HEK293 (cell line): Measurements from ENCODE around the gene SLC16A4.
"Not testable (repeated sequence)": the region's sequence is repeated elsewhere in the genome, so short reads cannot be mapped to it uniquely, and the experiment has no call there.

Experiments used
- CTCF ChIA-PET: fragments of 350-600 bp; formaldehyde crosslinking; extraction: SDS; loops from one replicate; lab custom pipeline; 2021; ENCODE audit warnings: antibody characterized with exemption; lab: Yijun Ruan, JAX
- POLR2A ChIA-PET: fragments of 300-600 bp; formaldehyde crosslinking; extraction: SDS; loops from one replicate; lab custom pipeline; 2020; ENCODE audit warnings: antibody characterized with exemption, inconsistent platforms; lab: Yijun Ruan, JAX
- H3K27ac ChIP-seq: fragments of 200-500 bp; sonication (Bioruptor generic); 2 replicates; pipeline ENCODE4 v1.5.1; 2014; ENCODE audit warnings: low read depth, low read length, control low read depth, inconsistent platforms; ENCODE audit errors: extremely low read depth
- H3K36me3 ChIP-seq, 2 experiments: fragments of 200-500 bp in 1 of 2; sonication (Bioruptor generic) in 1 of 2; 1 replicate in 1 of 2; 2 replicates in 1 of 2; pipeline ENCODE4 v1.5.1; 2014 to 2017; ENCODE audit warnings: inconsistent platforms in 2 of 2, low read length in 2 of 2; ENCODE audit not compliant: control insufficient read depth in 2 of 2, insufficient read depth in 1 of 2
- H3K4me1 ChIP-seq: fragments of 200-500 bp; sonication (Bioruptor generic); 2 replicates; pipeline ENCODE4 v1.5.1; 2014; ENCODE audit warnings: mild to moderate bottlenecking, low read length, inconsistent platforms; ENCODE audit not compliant: control insufficient read depth, insufficient read depth
- H3K4me3 ChIP-seq: 2 replicates; pipeline ENCODE4 v1.5.1; 2011; ENCODE audit warnings: low read depth, mild to moderate bottlenecking, control low read depth, low read length, moderate library complexity
- H3K9me3 ChIP-seq: fragments of 200-500 bp; sonication (Bioruptor generic); 2 replicates; pipeline ENCODE4 v1.5.1; 2014; ENCODE audit warnings: low read depth, low read length, inconsistent platforms; ENCODE audit not compliant: control insufficient read depth, insufficient read depth
- EGR2 ChIP-seq: fragments of 450-650 bp; formaldehyde crosslinking; IDR thresholded peaks from 2 replicates; pipeline ENCODE4 v1.5.1; 2016; ENCODE audit warnings: low read depth, missing biosample characterization, missing genetic modification characterization
- GLIS1 ChIP-seq: fragments of 450-650 bp; formaldehyde crosslinking; IDR thresholded peaks from 2 replicates; pipeline ENCODE4 v1.5.1; 2016; ENCODE audit warnings: missing biosample characterization, missing genetic modification characterization
- IKZF3 ChIP-seq: fragments of 450-650 bp; IDR thresholded peaks from 2 replicates; pipeline ENCODE4 v1.5.0; 2018; ENCODE audit warnings: missing biosample characterization, mild to moderate bottlenecking, missing genetic modification characterization, moderate library complexity
- KLF10 ChIP-seq: fragments of 450-650 bp; IDR thresholded peaks from 2 replicates; pipeline ENCODE4 v1.5.1; 2018; ENCODE audit warnings: missing biosample characterization, mild to moderate bottlenecking, missing genetic modification characterization
- PRDM4 ChIP-seq: fragments of 450-650 bp; formaldehyde crosslinking; IDR thresholded peaks from 2 replicates; pipeline ENCODE4 v1.5.1; 2017; ENCODE audit warnings: missing biosample characterization, missing genetic modification characterization
- TCF7L2 ChIP-seq: IDR thresholded peaks from 2 replicates; pipeline ENCODE4 v1.6.1; 2011; ENCODE audit warnings: low read depth, mild to moderate bottlenecking, inconsistent platforms, low read length, moderate library complexity, borderline replicate concordance
- ZBTB17 ChIP-seq: fragments of 450-650 bp; formaldehyde crosslinking; IDR thresholded peaks from 2 replicates; pipeline ENCODE4 v1.5.1; 2016; ENCODE audit warnings: missing biosample characterization, missing genetic modification characterization
- ZFHX2 ChIP-seq: fragments of 450-650 bp; formaldehyde crosslinking; conservative IDR thresholded peaks from 2 replicates; pipeline ENCODE4 v1.5.1; 2016; ENCODE audit warnings: missing biosample characterization, missing genetic modification characterization
- ZNF211 ChIP-seq: fragments of 450-650 bp; formaldehyde crosslinking; IDR thresholded peaks from 2 replicates; pipeline ENCODE4 v1.5.1; 2016; ENCODE audit warnings: low read depth, missing biosample characterization, missing genetic modification characterization
- ZNF248 ChIP-seq: fragments of 450-650 bp; formaldehyde crosslinking; IDR thresholded peaks from 2 replicates; pipeline ENCODE4 v1.5.1; 2017; ENCODE audit warnings: missing biosample characterization, missing genetic modification characterization
- ZNF292 ChIP-seq: fragments of 450-650 bp; formaldehyde crosslinking; IDR thresholded peaks from 2 replicates; pipeline ENCODE4 v1.5.1; 2016; ENCODE audit warnings: low read depth, missing biosample characterization, missing genetic modification characterization, borderline replicate concordance
- ZNF341 ChIP-seq: fragments of 450-650 bp; formaldehyde crosslinking; IDR thresholded peaks from 2 replicates; pipeline ENCODE4; 2016; ENCODE audit warnings: low read depth, missing biosample characterization, missing genetic modification characterization
- ZNF558 ChIP-seq: fragments of 450-650 bp; formaldehyde crosslinking; IDR thresholded peaks from 2 replicates; pipeline ENCODE4 v1.5.1; 2016; ENCODE audit warnings: missing biosample characterization, missing genetic modification characterization
- ZNF747 ChIP-seq: fragments of 450-650 bp; formaldehyde crosslinking; IDR thresholded peaks from 2 replicates; pipeline ENCODE4 v1.5.1; 2016; ENCODE audit warnings: missing biosample characterization, missing genetic modification characterization
- ZNF843 ChIP-seq: fragments of 450-650 bp; formaldehyde crosslinking; IDR thresholded peaks from 2 replicates; pipeline ENCODE4 v1.5.1; 2016; ENCODE audit warnings: missing biosample characterization, missing genetic modification characterization
- ZSCAN16 ChIP-seq: fragments of 450-650 bp; formaldehyde crosslinking; IDR thresholded peaks from 2 replicates; pipeline ENCODE4 v1.5.1; 2016; ENCODE audit warnings: missing biosample characterization, missing genetic modification characterization
- ZSCAN30 ChIP-seq: fragments of 450-650 bp; IDR thresholded peaks from 2 replicates; pipeline ENCODE4 v1.5.1; 2018; ENCODE audit warnings: missing biosample characterization, mild to moderate bottlenecking, missing genetic modification characterization, moderate library complexity
- TF ChIP-seq, protein P1 (sequence below): fragments of 450-650 bp; formaldehyde crosslinking; IDR thresholded peaks from 2 replicates; pipeline ENCODE4 v1.5.1; 2016; ENCODE audit warnings: missing biosample characterization, missing genetic modification characterization
- TF ChIP-seq, protein P2 (sequence below): fragments of 450-650 bp; formaldehyde crosslinking; IDR thresholded peaks from 2 replicates; pipeline ENCODE4 v1.5.1; 2016; ENCODE audit warnings: missing biosample characterization, missing genetic modification characterization

SLC16A4 gene

DNA sequence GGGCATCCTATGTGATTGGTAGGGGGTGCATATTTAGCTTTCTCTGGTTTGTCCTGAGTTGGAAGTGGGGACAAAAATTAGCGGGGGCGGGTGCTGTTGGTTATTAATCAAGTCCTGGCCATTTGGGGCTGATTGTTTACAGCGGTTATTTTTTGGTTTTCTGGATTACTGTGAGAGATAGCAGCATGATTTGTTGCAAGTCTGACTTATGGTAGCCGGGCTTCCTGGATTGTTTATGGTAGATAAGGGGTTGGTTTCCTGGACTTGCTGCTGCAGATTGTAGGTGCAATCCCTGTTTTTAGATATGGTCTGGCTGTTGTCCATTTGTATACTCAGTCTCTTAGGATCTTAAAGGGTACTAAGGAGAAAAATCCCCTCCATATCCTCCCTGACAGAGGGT, 48.1 kb upstream of the SLC16A4 start:
- Histone ChIP-seq H3K4me1 (no peaks in the 10 kb centered on the region), H3K4me3 (no peak overlapping the region), H3K27ac (no peak overlapping the region), H3K9me3 (no peaks in the 10 kb centered on the region), H3K36me3 (no peaks in the 10 kb centered on the region)
- POLR2A ChIA-PET: interaction anchor here (0.5 kb wide), 1 partner anchor 19 kb away, joined by 3 read pairs; no protein-coding TSS in a partner anchor
- CTCF ChIA-PET: interaction anchor here (0.6 to 2.3 kb wide), 5 partner anchors 21 to 231 kb away, joined by 3 to 9 read pairs (median 5); no protein-coding TSS in a partner anchor
- no peak for TF ChIP-seq ZBTB17 (tag by site-specific recombination)
- TF ChIP-seq, protein P1, sequence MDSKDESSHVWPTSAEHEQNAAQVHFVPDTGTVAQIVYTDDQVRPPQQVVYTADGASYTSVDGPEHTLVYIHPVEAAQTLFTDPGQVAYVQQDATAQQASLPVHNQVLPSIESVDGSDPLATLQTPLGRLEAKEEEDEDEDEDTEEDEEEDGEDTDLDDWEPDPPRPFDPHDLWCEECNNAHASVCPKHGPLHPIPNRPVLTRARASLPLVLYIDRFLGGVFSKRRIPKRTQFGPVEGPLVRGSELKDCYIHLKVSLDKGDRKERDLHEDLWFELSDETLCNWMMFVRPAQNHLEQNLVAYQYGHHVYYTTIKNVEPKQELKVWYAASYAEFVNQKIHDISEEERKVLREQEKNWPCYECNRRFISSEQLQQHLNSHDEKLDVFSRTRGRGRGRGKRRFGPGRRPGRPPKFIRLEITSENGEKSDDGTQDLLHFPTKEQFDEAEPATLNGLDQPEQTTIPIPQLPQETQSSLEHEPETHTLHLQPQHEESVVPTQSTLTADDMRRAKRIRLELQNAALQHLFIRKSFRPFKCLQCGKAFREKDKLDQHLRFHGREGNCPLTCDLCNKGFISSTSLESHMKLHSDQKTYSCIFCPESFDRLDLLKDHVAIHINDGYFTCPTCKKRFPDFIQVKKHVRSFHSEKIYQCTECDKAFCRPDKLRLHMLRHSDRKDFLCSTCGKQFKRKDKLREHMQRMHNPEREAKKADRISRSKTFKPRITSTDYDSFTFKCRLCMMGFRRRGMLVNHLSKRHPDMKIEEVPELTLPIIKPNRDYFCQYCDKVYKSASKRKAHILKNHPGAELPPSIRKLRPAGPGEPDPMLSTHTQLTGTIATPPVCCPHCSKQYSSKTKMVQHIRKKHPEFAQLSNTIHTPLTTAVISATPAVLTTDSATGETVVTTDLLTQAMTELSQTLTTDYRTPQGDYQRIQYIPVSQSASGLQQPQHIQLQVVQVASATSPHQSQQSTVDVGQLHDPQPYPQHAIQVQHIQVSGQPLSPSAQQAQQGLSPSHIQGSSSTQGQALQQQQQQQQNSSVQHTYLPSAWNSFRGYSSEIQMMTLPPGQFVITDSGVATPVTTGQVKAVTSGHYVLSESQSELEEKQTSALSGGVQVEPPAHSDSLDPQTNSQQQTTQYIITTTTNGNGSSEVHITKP (tag by site-specific recombination): peak; percentile 46; the same call in 1 of the 2 replicates
- TF ChIP-seq KLF10: no peak
- no peak for TF ChIP-seq ZSCAN16 (tag by site-specific recombination)
- no peak for TF ChIP-seq EGR2 (tag by site-specific recombination)
- TF ChIP-seq IKZF3 (tag by site-specific recombination): no peak

DNA sequence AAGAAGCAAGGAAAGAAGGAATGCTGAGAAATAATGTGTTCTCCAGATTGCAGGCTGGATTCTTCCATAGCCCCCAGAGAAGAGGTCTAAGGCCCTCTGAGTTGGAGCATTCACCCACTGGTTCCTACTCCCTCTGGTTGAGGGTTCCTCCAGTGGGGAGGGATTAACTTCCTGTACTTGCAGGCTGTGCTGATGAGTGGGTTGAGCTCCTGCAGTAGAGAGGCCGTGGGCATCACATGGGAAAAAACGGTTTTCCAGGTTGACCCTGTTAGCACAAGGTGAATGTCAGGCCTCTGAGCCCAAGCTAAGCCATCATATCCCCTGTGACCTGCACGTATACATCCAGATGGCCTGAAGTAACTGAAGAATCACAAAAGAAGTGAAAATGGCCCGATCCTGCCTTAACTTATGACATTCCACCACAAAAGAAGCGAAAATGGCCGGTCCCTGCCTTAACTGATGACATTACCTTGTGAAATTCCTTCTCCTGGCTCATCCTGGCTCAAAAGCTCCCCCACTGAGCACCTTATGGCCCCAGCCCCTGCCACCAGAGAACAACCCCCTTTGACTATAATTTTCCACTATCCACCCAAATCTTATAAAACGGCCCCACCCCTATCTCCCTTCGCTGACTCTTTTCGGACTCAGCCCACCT, 46.9 kb upstream of the SLC16A4 start:
- POLR2A ChIA-PET, H3K4me3 ChIP-seq, H3K9me3 ChIP-seq, H3K36me3 ChIP-seq, H3K4me1 ChIP-seq, H3K27ac ChIP-seq: not testable (repeated sequence)
- CTCF ChIA-PET: interaction anchor here (0.6 to 2.2 kb wide), 2 partner anchors 25 to 232 kb away, joined by 3 to 9 read pairs; no protein-coding TSS in a partner anchor
- TF ChIP-seq EGR2 (tag by site-specific recombination) (0 out of 2 replicates have a peak, but pooled peaks have one; percentile 20), ZFHX2 (peak; percentile 39), ZNF341 (tag by site-specific recombination) (0 out of 2 replicates have a peak, but pooled peaks have one; percentile 31)

DNA sequence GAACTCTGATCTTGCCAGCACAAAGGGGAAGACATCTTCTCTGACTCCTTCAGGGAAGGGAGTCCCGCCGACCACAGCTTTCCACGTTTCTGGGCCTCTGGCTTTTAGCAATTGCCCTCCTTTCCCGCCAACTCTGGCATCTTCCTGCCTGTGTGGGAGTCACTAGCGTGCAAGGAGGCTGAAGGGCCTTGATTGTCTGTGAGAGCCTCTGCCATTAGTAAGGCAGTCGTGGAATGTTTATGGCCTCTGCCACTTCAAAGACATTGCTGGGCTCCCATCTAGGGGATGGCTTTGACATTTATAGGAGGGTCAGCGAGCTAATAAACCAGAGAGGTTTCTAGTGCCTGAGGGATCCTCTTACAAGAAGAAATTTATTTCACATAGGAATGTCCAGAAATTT, 45.8 kb upstream of the SLC16A4 start:
- H3K9me3 ChIP-seq: no peaks in the 10 kb centered on the region
- H3K36me3 ChIP-seq: no peaks in the 10 kb centered on the region
- no peaks in the 10 kb centered on the region for H3K4me1 ChIP-seq
- H3K4me3 ChIP-seq: no peak overlapping the region
- POLR2A ChIA-PET: interaction anchor here (1.1 kb wide), 1 partner anchor 97 kb away, joined by 5 read pairs; the partner anchor contains the start of gene RBM15
- CTCF ChIA-PET: interaction anchor here (0.7 to 3.1 kb wide), 3 partner anchors 24 to 228 kb away, joined by 3 to 10 read pairs (median 7); no protein-coding TSS in a partner anchor
- no peak overlapping the region for H3K27ac ChIP-seq
- TF ChIP-seq ZNF843 (tag by site-specific recombination): no peak
- TF ChIP-seq PRDM4 (tag by site-specific recombination): peak; percentile 53; the same call in 1 of the 2 replicates
- no peak for TF ChIP-seq ZNF292 (tag by site-specific recombination)
- no peak for TF ChIP-seq ZNF211 (tag by site-specific recombination)
- TF ChIP-seq ZNF747 (tag by site-specific recombination): no peak
- TF ChIP-seq ZNF248 (tag by site-specific recombination): no peak
- TF ChIP-seq ZNF558: no peak
- peak; percentile 42; the same call in 1 of the 2 replicates for TF ChIP-seq TCF7L2
- TF ChIP-seq ZSCAN16 (tag by site-specific recombination): no peak
- TF ChIP-seq ZSCAN30 (tag by site-specific recombination): peak; percentile 56; the same call in 1 of the 2 replicates
- TF ChIP-seq GLIS1 (tag by site-specific recombination): peak; percentile 25; the same call in 1 of the 2 replicates
- TF ChIP-seq ZFHX2: peak; percentile 80
- TF ChIP-seq, protein P2, sequence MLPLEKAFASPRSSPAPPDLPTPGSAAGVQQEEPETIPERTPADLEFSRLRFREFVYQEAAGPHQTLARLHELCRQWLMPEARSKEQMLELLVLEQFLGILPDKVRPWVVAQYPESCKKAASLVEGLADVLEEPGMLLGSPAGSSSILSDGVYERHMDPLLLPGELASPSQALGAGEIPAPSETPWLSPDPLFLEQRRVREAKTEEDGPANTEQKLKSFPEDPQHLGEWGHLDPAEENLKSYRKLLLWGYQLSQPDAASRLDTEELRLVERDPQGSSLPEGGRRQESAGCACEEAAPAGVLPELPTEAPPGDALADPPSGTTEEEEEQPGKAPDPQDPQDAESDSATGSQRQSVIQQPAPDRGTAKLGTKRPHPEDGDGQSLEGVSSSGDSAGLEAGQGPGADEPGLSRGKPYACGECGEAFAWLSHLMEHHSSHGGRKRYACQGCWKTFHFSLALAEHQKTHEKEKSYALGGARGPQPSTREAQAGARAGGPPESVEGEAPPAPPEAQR (tag by site-specific recombination): no peak
